Measurements from ENCODE around the gene UPK1B.
"Not testable (repeated sequence)": the region's sequence is repeated elsewhere in the genome, so short reads cannot be mapped to it uniquely, and the experiment has no call there.

Gene UPK1B

GRCh38 chr3:119225121-119225520, 51.7 kb downstream of the UPK1B start:
- no peak for DNase-seq (ENCODE audit: low read depth)

- DNase-seq (ENCODE audit: low read depth): no peak
These were observed 53.9 kb downstream of the UPK1B start for GRCh38 chr3:119227070-119227850.

- DNase-seq (ENCODE audit: low read depth): no peak
These were observed 55.2 kb downstream of the UPK1B start for GRCh38 chr3:119228373-119229145.

- no peak for DNase-seq (ENCODE audit: low read depth)
These were observed 55.8 kb downstream of the UPK1B start for GRCh38 chr3:119229190-119229589.

GRCh38 chr3:119230071-119230470, 56.7 kb downstream of the UPK1B start:
- no peak for DNase-seq (ENCODE audit: low read depth)

- no peak for DNase-seq (ENCODE audit: low read depth)
These were observed 57.3 kb downstream of the UPK1B start for GRCh38 chr3:119230745-119231144.

- DNase-seq (ENCODE audit: low read depth): no peak
These were observed 61.2 kb downstream of the UPK1B start for GRCh38 chr3:119234610-119235009.

- peak; percentile 70 for DNase-seq (ENCODE audit: low read depth)
These were observed 61.8 kb downstream of the UPK1B start for GRCh38 chr3:119235151-119235550.

- no peak for DNase-seq (ENCODE audit: low read depth)
These were observed 63.4 kb downstream of the UPK1B start for GRCh38 chr3:119236756-119237155.

GRCh38 chr3:119237299-119237698, 63.9 kb downstream of the UPK1B start:
- DNase-seq (ENCODE audit: low read depth): no peak

- no peak for DNase-seq (ENCODE audit: low read depth)
These were observed 65.0 kb downstream of the UPK1B start for GRCh38 chr3:119238363-119238762.

- DNase-seq (ENCODE audit: low read depth): no peak
These were observed 65.9 kb downstream of the UPK1B start for GRCh38 chr3:119239206-119239820.

GRCh38 chr3:119240101-119240590, 66.7 kb downstream of the UPK1B start:
- DNase-seq (ENCODE audit: low read depth): no peak

- no peak for DNase-seq (ENCODE audit: low read depth)
These were observed 67.4 kb downstream of the UPK1B start, which contains the start of gene B4GALT4 for GRCh38 chr3:119240591-119241434. Gene B4GALT4 (minus strand): TSS chr3:119240878. CDS start chr3:119230099, 10,779 bp downstream.

GRCh38 chr3:119242387-119243057, 69.1 kb downstream of the UPK1B start:
- not testable (repeated sequence) for DNase-seq (ENCODE audit: low read depth)

GRCh38 chr3:119243058-119243529, 69.7 kb downstream of the UPK1B start:
- not testable (repeated sequence) for DNase-seq (ENCODE audit: low read depth)

- no peak for DNase-seq (ENCODE audit: low read depth)
These were observed 70.3 kb downstream of the UPK1B start for GRCh38 chr3:119243712-119244111.

GRCh38 chr3:119245778-119246177, 72.4 kb downstream of the UPK1B start:
- DNase-seq (ENCODE audit: low read depth): no peak
